ENCODE data around the gene NTF3. TPM values are rescaled to one million over a fixed set of nuclear protein-coding genes. Genes with fewer than 3 reads are reported as not detected.

The NTF3 gene
- total RNA-seq (2014; rRNA removed; shearing (Covaris generic)): 15.5 and 16.9 TPM in 2 replicates

DNA sequence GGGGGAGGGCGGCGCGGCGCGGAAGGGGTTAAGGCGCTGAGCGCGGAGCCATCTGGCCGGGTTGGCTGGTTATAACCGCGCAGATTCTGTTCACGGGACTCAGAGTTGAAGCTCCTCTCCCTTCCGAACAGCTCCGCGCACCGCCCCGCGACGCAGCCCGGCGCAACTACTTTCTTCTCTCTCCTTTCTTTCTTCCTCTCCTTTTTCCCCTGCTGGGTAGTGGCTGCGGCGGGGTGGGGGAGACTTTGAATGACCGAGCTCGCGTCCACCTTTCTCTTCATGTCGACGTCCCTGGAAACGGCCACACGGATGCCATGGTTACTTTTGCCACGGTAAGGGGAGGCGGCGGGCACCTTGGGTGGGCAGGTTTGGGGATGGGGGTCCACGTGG is at the start of gene NTF3:
Gene NTF3 (plus strand): TSS at position 98 of the 390 bp plus-strand sequence. CDS start 217 bp downstream, at position 315.
- Histone ChIP-seq H3K4me3 (peak within 1 kb of the TSS; percentile 90), H3K4me1 (peaks cover 16% of the 10 kb centered on the region), H3K36me3 (no peaks in the 10 kb centered on the region; the same call in 1 of the 2 replicates), H3K9me3 (replicated peaks) (no peaks in the 10 kb centered on the region), H3K27ac (peak within 1 kb of the TSS; percentile 77), H3K27me3 (no peaks in the 10 kb centered on the region)
- DNase-seq: peak; percentile 71 to 79

DNA sequence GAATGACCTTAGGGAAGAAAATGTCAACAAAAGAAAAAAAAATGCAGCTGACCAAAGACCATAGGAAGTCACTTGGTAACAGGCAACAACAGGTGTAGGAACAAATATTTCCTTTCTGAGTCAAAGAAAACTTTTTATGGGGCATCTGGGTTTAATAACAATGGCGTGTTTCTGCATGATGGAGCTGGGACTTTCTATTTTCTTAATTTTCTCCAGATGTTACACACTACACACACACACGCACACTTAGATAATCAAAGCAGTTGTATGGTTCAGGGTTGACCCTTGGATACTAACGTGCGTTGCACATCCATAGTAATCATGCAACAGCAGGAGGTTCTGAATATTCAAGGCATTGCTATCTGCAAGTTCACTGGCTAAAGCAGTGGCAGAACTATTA is 47.9 kb upstream of the NTF3 start:
- DNase-seq: peak; percentile 38 to 81

DNA sequence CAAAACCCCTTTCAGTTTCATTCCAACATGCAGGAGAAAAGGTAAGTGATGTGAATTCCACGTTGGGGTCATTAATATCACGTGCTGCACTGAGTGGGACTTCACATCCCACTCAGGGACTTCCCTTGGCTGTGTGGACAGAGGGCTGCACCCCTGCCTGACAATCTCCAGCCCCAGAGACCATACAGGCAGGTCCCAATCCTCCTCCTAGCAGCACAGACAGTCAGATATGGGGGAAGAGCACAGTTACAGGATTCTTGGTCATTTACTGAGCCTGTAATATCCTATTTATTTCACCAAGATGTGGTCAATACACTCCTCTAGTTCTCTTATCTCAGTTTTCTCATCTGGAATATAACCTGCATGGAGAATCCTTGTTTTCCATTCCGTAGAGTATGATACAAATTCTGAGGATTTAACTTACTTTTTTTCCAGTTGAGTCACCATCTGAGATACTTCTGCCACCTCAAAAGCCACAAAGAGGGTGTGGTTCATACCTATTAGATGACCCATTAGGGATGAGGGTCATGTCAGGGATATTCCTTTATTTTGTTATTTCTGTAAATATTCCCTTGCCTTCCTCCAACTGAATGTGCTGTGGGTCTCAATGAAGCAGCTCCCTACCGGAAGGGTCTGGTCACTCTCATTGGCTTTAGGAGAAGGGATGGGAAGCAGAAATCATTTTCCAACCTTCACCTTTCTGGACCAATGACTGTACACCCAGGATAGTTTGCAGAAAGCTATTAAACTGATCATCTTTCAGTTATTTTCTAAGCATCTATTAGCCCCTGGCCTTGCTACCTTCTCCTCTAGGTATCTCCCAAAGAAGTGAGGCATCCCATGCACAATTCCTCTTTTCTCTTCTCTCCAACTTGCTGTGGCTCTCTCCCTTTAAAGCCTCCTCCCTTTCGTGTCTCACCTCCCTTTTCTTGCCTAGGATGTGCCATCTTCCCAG is 43.0 kb upstream of the NTF3 start:
- H3K36me3 ChIP-seq: no peaks in the 10 kb centered on the region
- no peak for DNase-seq
- no peaks in the 10 kb centered on the region for H3K9me3 ChIP-seq (replicated peaks)
- H3K27me3 ChIP-seq: no peaks in the 10 kb centered on the region
- H3K4me3 ChIP-seq: no peak overlapping the region
- H3K4me1 ChIP-seq: peaks cover 33% of the 10 kb centered on the region
- no peak overlapping the region; the same call in 1 of the 2 replicates for H3K27ac ChIP-seq

More for the DNA sequence above, 47.9 kb upstream of the NTF3 start:
- Histone ChIP-seq H3K4me1 (peaks cover 69% of the 10 kb centered on the region), H3K36me3 (no peaks in the 10 kb centered on the region), H3K27ac (peak overlapping the region; percentile 77), H3K27me3 (no peaks in the 10 kb centered on the region), H3K9me3 (replicated peaks) (no peaks in the 10 kb centered on the region), H3K4me3 (no peak overlapping the region)

DNA sequence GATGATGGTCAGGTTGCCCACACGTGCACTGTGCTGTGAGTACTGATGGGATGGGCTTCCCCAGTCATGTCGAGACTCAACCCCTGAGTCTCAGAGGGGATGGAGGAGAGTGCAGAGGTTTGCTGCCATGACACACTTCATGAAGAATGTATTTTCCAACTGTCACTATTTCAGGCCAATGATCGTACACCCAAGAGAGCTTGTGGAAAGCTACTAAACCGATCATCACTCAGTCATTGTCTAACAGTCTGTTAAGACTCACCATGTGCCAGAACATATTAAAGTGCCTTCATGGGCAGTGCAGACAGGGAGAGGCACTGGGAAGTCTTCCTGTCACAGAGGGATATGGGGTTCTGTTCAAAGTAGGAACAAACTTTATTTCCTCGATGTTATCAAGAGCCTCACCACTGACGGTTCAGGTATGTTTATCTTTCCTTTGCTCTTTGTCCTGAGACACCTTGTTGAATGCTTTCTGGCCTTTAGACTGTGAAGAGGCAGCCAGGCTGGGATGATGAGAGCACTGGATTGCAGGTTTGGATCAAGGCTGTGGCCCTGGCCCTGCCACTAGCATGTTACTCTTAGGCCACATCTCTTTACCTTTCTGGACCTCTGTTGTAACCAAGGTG is 41.6 kb upstream of the NTF3 start:
- no peak overlapping the region for H3K4me3 ChIP-seq

DNA sequence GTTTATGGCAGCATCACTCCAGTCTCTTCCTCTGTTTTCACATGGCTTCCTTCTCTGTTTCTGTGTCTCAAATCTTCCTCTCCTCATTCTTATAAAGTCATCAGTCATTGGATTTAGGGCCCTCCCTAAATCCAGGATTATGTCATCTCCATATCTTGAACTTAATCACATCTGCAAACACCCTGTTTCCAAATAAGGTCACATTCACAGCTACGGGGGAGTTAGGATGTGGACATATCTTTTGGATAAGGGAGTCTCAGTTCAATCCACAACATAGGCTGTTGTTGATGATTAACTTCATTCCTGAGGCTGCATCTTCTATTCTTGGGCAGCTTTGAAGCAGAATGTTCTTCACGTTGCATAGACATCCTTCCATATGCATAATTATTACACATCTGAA is 40.3 kb upstream of the NTF3 start:
- no peak for DNase-seq
- Histone ChIP-seq H3K9me3 (replicated peaks) (no peaks in the 10 kb centered on the region), H3K4me3 (no peak overlapping the region), H3K4me1 (peaks cover 26% of the 10 kb centered on the region), H3K36me3 (no peaks in the 10 kb centered on the region), H3K27me3 (no peaks in the 10 kb centered on the region), H3K27ac (no peak overlapping the region)

More for the DNA sequence above, 41.6 kb upstream of the NTF3 start:
- DNase-seq: no peak
- Histone ChIP-seq H3K36me3 (no peaks in the 10 kb centered on the region), H3K27me3 (no peaks in the 10 kb centered on the region), H3K4me1 (peaks cover 18% of the 10 kb centered on the region), H3K9me3 (replicated peaks) (no peaks in the 10 kb centered on the region), H3K27ac (no peak overlapping the region)

DNA sequence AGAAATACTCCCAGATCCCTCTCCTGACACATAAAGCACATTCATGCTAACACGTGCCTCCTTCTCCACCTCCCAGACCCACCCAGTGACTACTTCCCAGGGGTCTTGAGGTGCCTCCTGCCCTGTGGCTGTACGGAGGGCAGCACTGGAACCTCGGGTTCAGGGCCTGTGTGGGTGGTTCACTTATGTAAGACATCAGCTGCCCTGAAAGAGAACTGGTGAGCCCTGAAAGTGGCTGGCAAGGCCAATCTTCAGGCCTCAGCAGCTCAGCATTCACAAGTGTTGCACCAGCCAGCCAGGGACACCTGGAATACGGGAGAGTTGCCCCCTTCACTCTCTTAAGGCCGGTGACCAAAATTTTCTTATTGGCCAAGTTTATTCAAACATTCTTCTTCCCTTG is 38.9 kb upstream of the NTF3 start:
- H3K36me3 ChIP-seq: no peaks in the 10 kb centered on the region
- peaks cover 26% of the 10 kb centered on the region for H3K4me1 ChIP-seq
- no peak overlapping the region for H3K4me3 ChIP-seq
- H3K27me3 ChIP-seq: no peaks in the 10 kb centered on the region
- H3K9me3 ChIP-seq (replicated peaks): no peaks in the 10 kb centered on the region
- DNase-seq: no peak
- no peak overlapping the region for H3K27ac ChIP-seq

DNA sequence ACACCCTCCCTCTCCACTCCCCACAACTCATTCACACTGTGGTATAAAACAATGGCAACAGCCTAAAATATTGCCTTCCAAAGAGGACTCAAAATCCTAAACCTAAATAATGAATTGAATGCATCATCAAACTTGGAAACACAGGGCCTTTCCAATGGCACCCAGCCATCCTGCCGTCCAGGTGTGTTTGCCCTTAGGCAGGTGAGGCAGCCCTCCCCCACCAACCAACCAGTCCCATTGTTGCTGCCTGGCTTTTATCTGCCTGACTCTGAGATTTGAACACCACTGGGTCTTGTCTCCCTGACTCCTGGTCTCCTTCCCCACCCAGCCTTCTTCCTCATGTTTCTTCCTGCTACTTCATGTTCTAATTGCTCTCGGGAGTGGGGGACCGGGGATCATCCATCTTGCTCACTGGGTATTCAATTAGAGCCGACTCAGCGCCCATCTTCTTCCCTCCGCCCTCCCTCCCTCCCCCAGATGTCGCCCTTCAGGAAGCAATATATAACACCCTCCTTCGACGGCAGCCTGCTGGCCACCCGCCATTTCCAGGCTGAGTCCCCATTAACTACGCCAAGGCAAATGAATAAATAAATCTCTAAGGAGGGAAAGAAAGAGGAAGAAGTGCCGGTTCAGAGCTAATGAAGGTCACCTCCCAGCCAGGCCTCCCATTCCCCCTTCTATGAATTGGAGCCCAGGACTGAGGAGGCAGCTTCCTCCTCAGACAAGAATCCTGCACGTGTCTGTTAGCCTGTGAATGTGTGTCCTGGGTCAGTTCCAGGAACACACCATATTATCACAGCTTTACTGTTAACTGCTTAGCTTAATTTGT is 36.3 kb upstream of the NTF3 start:
- Histone ChIP-seq H3K27ac (no peak overlapping the region), H3K4me1 (peaks cover 15% of the 10 kb centered on the region), H3K36me3 (no peaks in the 10 kb centered on the region), H3K9me3 (replicated peaks) (no peaks in the 10 kb centered on the region), H3K4me3 (no peak overlapping the region), H3K27me3 (no peaks in the 10 kb centered on the region)
- no peak for DNase-seq

DNA sequence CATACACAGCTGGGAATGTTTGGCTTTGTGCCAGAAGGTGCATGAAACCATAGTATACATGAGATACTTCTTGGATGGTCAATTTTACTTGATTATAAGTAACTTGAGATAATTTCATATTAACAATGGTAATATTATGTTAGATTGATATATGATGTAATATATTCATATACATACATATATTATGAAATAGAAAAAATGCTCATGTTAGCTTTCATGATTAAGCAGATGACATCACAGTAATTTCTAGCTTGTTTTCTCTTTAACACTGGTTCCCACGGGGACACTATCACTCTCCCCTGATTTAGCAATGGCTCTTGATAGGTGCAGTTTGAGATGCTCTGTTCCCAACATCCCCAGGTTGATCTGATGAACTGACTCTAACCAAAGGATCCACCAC is 35.4 kb upstream of the NTF3 start:
- Histone ChIP-seq H3K36me3 (no peaks in the 10 kb centered on the region), H3K27ac (no peak overlapping the region), H3K4me3 (no peak overlapping the region), H3K4me1 (peaks cover 13% of the 10 kb centered on the region), H3K9me3 (replicated peaks) (no peaks in the 10 kb centered on the region), H3K27me3 (no peaks in the 10 kb centered on the region)
- peak in 1 of 2 experiments; percentile 39 for DNase-seq

DNA sequence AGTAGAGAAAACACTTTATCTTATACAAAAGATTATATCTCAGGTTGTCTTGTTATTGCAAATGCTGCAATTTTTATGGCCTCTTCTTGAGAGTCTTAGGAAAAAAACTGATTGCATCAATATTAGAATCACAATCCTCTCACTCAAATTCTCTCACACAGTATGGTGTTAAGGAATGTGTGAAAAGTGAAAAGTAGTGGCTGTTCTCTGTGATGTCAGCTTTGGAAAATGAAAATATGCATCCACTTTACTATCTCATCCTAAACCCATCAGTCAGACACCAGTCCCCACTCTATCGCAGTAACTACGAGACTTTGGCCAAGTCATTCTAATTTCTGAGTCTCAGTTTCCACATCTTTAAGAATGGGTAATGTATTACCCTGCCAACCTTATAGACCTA is 32.6 kb upstream of the NTF3 start:
- no peak for DNase-seq
- no peak overlapping the region for H3K27ac ChIP-seq
- H3K36me3 ChIP-seq: no peaks in the 10 kb centered on the region
- no peak overlapping the region for H3K4me3 ChIP-seq
- peaks cover 13% of the 10 kb centered on the region for H3K4me1 ChIP-seq
- H3K27me3 ChIP-seq: no peaks in the 10 kb centered on the region
- no peaks in the 10 kb centered on the region for H3K9me3 ChIP-seq (replicated peaks)

DNA sequence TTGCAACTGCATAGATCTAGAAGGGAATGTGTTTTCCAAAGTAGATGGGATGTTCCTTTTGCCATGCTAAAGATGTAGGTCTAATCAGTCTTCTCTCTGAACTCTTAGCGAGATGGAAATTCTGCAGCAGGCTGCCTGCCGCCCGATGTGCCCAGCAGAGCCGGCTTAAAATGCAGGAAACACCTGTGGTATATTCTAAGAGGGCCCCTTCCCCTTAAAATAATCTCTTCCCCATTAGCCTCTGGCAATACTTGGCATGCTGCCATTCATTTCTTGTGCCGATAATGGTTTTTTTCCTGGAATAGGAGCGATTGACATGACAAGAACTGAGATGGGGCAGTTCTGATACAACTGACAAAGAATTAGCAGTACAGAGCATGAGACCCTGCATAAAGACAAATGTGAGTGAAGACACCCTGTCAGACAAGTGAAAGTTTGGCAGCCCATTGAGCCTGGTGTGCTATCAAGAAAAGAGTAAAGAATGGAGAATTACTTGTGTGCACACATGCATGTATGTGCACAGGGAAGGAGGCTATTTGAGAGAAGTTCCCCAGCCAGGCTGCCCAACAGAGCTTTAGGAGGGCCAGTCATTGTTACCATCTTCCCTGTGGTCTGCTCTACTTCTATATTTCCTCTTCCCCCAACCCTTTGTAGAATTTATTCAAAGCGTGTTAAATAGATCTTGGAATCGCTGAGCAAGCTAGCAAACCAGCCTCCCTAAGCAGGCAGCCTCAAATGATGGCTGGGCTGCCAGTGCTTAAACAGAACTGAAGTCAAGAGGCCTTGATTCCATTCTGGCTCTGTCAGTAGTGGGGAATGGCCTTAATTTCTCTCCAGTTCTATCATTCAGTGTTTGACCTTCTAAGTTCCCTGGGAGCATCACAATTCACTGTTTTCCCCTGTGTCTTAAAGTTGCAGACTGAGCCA is 29.6 kb upstream of the NTF3 start:
- Histone ChIP-seq H3K4me3 (no peak overlapping the region), H3K27ac (no peak overlapping the region), H3K36me3 (no peaks in the 10 kb centered on the region), H3K4me1 (peaks cover 12% of the 10 kb centered on the region), H3K9me3 (replicated peaks) (no peaks in the 10 kb centered on the region), H3K27me3 (no peaks in the 10 kb centered on the region)
- no peak for DNase-seq

DNA sequence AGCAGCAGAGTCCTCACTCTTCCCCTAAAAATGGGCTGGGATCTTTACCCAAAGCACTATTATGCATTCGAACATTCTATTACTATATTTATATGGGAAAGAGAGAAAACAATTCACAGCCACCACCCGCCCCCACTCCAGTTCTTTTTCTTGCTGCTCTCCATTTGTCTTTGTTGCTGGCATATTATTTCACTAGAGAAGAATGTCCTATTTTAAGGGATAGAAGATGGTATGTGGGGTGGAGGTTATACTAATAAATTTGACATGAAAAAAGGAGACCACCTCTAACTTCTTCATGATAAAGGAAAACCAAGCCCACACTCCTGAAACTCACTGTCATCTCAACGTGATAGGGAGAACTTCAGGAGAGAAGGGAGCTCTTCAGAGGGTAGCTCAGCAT is 28.5 kb upstream of the NTF3 start:
- Histone ChIP-seq H3K4me1 (peaks cover 19% of the 10 kb centered on the region), H3K27ac (no peak overlapping the region), H3K4me3 (no peak overlapping the region), H3K36me3 (no peaks in the 10 kb centered on the region), H3K9me3 (replicated peaks) (no peaks in the 10 kb centered on the region), H3K27me3 (no peaks in the 10 kb centered on the region)
- DNase-seq: no peak

DNA sequence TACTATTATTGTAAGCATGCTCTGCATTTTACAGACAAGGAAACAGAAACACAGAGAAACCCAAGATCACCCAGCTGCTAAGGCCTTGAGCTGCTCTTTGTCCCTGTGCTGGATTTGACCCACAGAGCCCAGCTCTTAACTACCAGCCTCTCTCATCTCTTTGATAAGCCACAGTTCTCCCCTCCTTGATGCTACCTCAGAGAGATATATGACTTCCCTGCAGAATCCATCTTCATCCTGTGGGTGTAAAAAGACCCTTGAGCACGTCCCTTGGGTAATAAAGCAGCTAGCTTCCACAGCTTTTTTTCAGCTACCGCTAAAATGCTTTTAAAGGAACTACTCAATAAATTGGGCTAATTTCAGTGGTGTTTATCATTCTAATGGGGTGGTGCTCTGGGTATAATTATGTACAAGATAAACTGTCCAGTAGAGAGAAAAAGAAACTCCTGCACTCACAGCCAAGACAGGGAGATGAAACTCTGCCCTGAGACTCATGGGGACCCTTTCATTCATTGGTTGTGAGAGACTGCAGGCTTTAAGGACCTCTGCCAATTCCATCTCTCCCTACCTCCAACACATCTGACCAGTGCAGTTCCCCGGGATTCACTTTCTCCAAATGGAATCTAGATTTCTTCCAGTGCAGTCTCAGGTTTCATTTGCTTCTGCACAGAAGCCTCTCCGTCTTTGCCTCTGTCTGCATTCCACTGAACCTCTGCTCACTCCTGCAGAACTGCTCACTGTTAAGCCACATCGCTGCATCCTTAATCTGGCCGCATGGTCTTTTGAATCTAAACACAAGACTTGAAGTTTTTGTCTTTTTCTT is 24.7 kb upstream of the NTF3 start:
- DNase-seq: peak; percentile 56 to 77
- Histone ChIP-seq H3K36me3 (no peaks in the 10 kb centered on the region), H3K27me3 (no peaks in the 10 kb centered on the region), H3K27ac (peak overlapping the region; percentile 10; the same call in 1 of the 2 replicates), H3K4me1 (peaks cover 17% of the 10 kb centered on the region), H3K9me3 (replicated peaks) (no peaks in the 10 kb centered on the region; the same call in 1 of the 2 replicates), H3K4me3 (peak overlapping the region; percentile 9; the same call in 1 of the 2 replicates)

DNA sequence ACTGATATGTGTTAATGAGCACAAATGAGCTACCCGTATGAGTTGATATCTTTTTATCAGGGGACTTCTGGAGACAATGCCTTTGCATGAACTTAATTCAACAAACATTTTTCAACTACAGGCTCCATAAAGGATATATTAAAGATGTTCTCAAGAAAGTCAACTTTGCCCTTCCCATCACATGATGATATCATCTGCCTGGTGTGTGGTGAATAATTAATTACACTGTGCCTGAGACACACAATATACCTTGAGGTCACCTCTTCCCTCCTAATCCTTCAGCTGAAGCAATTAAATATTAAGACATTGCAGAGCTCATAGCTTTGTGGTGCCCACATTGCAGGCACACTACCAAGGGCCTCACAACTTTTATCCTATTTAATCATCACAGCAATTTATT is 22.3 kb upstream of the NTF3 start:
- Histone ChIP-seq H3K36me3 (no peaks in the 10 kb centered on the region), H3K9me3 (replicated peaks) (no peaks in the 10 kb centered on the region; the same call in 1 of the 2 replicates), H3K27me3 (no peaks in the 10 kb centered on the region), H3K4me1 (peaks cover 16% of the 10 kb centered on the region), H3K4me3 (no peak overlapping the region), H3K27ac (no peak overlapping the region)
- DNase-seq: no peak
